GM12865 (cell line): ENCODE measurements around the gene TM9SF4.

Experiments used
- DNase-seq: peaks from one replicate; pipeline ENCODE4 v3.0.0; 2010; ENCODE audit warnings: low read depth
- H3K4me3 ChIP-seq: 2 replicates; pipeline ENCODE4 v1.5.1; 2011; ENCODE audit warnings: mild to moderate bottlenecking, low read depth, low read length, control low read depth
- TF ChIP-seq, protein P1 (sequence below): IDR thresholded peaks from 2 replicates; pipeline ENCODE4 v1.5.1; 2011; ENCODE audit warnings: low read length, control low read depth, low read depth, inconsistent platforms; ENCODE audit not compliant: insufficient read depth; ENCODE audit errors: missing control alignments

TM9SF4 gene

DNA sequence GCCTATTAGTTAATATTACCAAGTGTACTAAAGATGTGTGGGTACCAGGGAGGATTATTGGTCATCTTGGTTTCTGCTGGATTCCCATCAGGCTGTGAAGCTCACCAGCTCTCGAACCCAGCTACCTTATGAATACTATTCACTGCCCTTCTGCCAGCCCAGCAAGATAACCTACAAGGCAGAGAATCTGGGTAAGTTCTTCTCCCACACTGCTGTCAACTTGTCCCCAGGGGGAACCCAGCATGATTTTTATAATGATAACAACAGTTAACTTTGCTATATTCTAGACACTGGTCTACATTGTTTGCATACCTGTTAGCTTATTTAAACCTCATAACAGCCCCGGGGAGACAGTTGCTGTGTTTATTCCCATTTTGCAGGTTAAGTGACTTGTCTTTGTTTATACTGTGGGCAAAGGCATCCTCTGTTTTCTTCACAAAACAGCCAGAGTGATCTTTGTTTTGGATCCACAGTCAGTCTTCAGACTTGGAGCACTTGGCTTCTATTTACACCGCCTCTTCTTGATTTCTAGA is 26.5 kb downstream of the TM9SF4 start:
- no peak for DNase-seq
- TF ChIP-seq, protein P1, sequence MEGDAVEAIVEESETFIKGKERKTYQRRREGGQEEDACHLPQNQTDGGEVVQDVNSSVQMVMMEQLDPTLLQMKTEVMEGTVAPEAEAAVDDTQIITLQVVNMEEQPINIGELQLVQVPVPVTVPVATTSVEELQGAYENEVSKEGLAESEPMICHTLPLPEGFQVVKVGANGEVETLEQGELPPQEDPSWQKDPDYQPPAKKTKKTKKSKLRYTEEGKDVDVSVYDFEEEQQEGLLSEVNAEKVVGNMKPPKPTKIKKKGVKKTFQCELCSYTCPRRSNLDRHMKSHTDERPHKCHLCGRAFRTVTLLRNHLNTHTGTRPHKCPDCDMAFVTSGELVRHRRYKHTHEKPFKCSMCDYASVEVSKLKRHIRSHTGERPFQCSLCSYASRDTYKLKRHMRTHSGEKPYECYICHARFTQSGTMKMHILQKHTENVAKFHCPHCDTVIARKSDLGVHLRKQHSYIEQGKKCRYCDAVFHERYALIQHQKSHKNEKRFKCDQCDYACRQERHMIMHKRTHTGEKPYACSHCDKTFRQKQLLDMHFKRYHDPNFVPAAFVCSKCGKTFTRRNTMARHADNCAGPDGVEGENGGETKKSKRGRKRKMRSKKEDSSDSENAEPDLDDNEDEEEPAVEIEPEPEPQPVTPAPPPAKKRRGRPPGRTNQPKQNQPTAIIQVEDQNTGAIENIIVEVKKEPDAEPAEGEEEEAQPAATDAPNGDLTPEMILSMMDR, result no peak
- H3K4me3 ChIP-seq, result no peak overlapping the region

DNA sequence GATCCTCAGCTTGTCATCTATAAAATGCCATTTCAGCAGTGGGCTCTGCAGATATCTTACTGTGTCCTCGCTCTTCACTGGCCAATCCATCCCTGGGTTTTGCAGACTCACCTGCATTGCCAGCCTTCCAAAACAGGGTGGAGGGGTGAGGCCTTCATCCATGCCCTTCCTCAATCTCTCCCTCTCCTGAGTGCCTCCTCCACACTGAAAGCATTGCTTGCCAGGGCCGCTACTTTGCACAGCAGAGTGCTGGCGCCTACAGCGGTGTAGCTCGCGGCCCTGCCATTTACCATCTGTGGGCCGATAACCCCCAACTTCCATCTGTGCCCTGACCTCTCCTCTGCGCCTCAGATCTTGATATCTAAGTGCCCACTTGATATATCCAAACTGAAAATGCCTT is 29.4 kb downstream of the TM9SF4 start:
- TF ChIP-seq, protein P1, result no peak
- H3K4me3 ChIP-seq, result no peak overlapping the region
- DNase-seq, result no peak

DNA sequence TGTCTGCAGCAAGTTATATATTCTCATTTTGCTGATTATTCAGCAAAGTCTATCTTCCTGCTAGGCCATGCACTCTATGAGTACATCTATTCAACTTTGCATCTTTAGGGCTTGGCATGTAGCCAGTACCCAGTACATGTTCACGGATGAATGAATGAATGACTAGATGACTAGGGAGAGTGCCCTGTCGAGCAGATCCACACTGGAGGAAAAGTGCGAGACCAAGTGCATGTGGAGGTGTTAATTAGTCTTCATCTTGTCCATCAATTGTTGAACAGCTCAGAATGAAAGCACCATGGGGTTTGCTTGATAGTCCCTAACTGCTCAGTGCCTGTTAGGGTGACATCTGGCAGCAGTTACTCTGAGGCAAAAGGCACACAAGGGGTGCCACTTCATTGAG is 30.4 kb downstream of the TM9SF4 start:
- TF ChIP-seq, protein P1, result no peak
- DNase-seq, result peak; percentile 35
- H3K4me3 ChIP-seq, result no peak overlapping the region

DNA sequence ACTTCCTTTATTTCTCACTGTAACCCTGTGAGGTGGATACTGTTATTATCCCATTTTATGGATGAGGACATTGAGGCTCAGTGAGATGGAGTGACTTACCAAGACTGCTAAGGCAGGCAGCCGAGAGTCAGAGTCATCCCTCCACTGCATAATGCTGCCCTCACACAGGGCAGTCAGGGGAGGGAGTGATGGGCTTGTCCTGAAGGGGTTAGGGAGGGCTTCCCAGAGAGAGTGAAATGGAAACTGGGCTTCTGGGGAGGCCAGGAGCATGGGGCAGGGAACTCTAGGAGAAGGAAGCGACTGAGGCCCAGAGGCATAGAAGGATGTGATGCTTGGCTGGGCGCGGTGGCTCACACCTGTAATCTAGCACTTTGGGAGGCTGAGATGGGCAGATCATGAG is 31.1 kb downstream of the TM9SF4 start:
- DNase-seq, result no peak
- TF ChIP-seq, protein P1, result no peak

DNA sequence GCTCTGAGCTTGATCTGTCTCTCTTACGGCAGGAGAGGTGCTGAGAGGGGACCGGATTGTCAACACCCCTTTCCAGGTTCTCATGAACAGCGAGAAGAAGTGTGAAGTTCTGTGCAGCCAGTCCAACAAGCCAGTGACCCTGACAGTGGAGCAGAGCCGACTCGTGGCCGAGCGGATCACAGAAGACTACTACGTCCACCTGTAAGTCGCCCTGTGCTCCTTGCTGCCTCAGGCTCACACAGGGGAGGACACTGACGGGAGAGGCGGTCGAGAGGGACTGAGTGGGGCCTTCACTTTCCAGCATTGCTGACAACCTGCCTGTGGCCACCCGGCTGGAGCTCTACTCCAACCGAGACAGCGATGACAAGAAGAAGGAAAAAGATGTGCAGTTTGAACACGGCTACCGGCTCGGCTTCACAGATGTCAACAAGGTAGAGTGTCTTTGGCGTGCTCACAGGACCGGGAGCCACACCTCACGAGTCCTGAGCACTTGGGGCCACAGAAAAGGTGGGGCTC is 32.0 kb downstream of the TM9SF4 start:
- no peak for DNase-seq
- no peak overlapping the region for H3K4me3 ChIP-seq
- TF ChIP-seq, protein P1, result no peak

More for the DNA sequence above, 31.1 kb downstream of the TM9SF4 start:
- H3K4me3 ChIP-seq, result no peak overlapping the region

DNA sequence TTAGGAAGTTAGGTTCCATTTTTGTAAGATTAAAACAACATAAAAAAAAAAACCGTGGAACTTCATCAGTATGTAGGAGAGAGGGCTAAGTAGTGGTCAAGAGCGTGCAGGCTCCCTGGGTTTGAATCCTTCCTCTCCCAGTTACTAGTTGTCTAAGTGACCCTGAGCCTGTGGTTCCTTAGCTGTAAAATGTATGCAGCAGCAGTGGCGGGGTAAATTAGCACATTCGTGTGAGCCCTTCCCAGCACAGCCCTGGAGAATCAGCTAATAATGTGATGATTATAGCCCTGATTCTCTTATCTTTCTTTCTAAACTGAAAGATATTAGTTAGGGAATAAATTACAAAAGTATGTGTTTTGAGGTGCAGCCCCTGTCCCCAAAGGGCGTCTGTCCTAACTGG is 32.6 kb downstream of the TM9SF4 start:
- no peak overlapping the region for H3K4me3 ChIP-seq
- DNase-seq, result no peak
- TF ChIP-seq, protein P1, result no peak

DNA sequence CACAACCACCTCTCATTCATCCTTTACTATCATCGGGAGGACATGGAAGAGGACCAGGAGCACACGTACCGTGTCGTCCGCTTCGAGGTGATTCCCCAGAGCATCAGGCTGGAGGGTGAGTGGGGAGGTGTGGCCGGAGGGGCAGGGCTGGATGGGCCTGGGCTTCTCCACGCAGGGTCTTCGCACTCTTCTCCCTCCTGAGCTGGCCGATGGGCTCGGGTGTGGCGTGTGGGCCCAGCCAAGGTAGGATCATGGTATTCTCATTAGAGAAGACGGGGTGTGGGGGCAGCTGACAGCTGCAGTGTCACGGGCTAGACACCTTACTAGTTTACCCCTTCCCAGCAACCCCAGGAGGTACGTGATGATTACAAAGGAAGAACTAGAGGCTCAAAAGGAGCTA is 33.5 kb downstream of the TM9SF4 start:
- TF ChIP-seq, protein P1, result no peak
- no peak for DNase-seq
- no peak overlapping the region for H3K4me3 ChIP-seq
